Stimulated activated CD8-positive, alpha-beta memory T cell treated with anti-CD3 and anti-CD28 coated beads, Interleukin-12 subunit alpha, Interleukin-12 subunit beta, amount 100 ng/mL, for 4 hours (primary cell): ENCODE results near the gene KLHL30.

ENCODE experiments used
- DNase-seq: peaks from one replicate; pipeline ENCODE4 v3.0.0-alpha.2; 2020; ENCODE audit warnings: low read depth

KLHL30 gene

GRCh38 chr2:238138331-238139195 is at the start of gene KLHL30:
TSS of gene KLHL30 (plus strand) at chr2:238138668. CDS start at chr2:238140755, 2,087 bp downstream.
- no peak for DNase-seq

- no peak for DNase-seq
Measured at GRCh38 chr2:238090887-238091286, 47.6 kb upstream of the KLHL30 start.

- no peak for DNase-seq
Measured at GRCh38 chr2:238091436-238092060, 46.9 kb upstream of the KLHL30 start.

GRCh38 chr2:238092486-238093035 is 45.9 kb upstream of the KLHL30 start:
- DNase-seq = no peak

GRCh38 chr2:238093181-238094140 is 45.0 kb upstream of the KLHL30 start:
- no peak for DNase-seq

GRCh38 chr2:238094438-238095022 is 43.9 kb upstream of the KLHL30 start:
- no peak for DNase-seq

GRCh38 chr2:238095143-238095542 is 43.3 kb upstream of the KLHL30 start:
- DNase-seq = no peak

GRCh38 chr2:238096311-238097011 is 42.0 kb upstream of the KLHL30 start:
- no peak for DNase-seq

- no peak for DNase-seq
Measured at GRCh38 chr2:238097201-238097987, 41.1 kb upstream of the KLHL30 start.

- no peak for DNase-seq
Measured at GRCh38 chr2:238097988-238098871, 40.2 kb upstream of the KLHL30 start.

- no peak for DNase-seq
Measured at GRCh38 chr2:238098901-238099713, 39.4 kb upstream of the KLHL30 start.

GRCh38 chr2:238099714-238100048 is 38.8 kb upstream of the KLHL30 start:
- no peak for DNase-seq

- DNase-seq = no peak
Measured at GRCh38 chr2:238100049-238100820, 38.2 kb upstream of the KLHL30 start, which contains the start of gene ESPNL. TSS of gene ESPNL (plus strand) at chr2:238100340. CDS start at chr2:238100420, 80 bp downstream.

GRCh38 chr2:238100821-238101771 is 37.4 kb upstream of the KLHL30 start:
- DNase-seq = no peak

- DNase-seq = no peak
Measured at GRCh38 chr2:238101891-238102841, 36.3 kb upstream of the KLHL30 start.
